Ovary (tissue), 9 donors: ENCODE results near the gene UTP4. TPM values are rescaled to one million over a fixed set of nuclear protein-coding genes. Genes with fewer than 3 reads are reported as not detected.
"Not testable (repeated sequence)": the region's sequence is repeated elsewhere in the genome, so short reads cannot be mapped to it uniquely, and the experiment has no call there.

Source experiments
- DNase-seq, 5 donors: peaks; one replicate each; pipeline ENCODE4 v3.0.0-alpha.2; 2019 to 2020
- H3K27ac ChIP-seq, 2 donors: fragments of 200-600 bp; one replicate each; pipeline versions ENCODE4 v1.5.1 to v1.8.0; 2019 to 2022
- H3K27me3 ChIP-seq: fragments of 200-600 bp; one replicate; pipeline ENCODE4 v1.8.0; 2022
- H3K36me3 ChIP-seq: fragments of 200-600 bp; sonication (generic); one replicate; pipeline ENCODE4 v1.5.1; 2019
- H3K4me1 ChIP-seq: one replicate; pipeline ENCODE4 v1.8.1; 2013; ENCODE audit warnings: mild to moderate bottlenecking, moderate library complexity; ENCODE audit not compliant: insufficient read depth
- H3K4me3 ChIP-seq: fragments of 200-600 bp; sonication (generic); one replicate; pipeline ENCODE4 v1.5.1; 2017
- H3K9me3 ChIP-seq, 2 donors: fragments of 200-600 bp in 1 of 2; sonication (generic) in 1 of 2; one replicate each; pipeline versions ENCODE4 v1.5.1 to v1.8.1; 2013 to 2019; ENCODE audit warnings: mild to moderate bottlenecking in 1 of 2, moderate library complexity in 1 of 2
- CTCF ChIP-seq, 3 donors: fragments of 450-650 bp in 2 of 3; fragments of 200-600 bp in 1 of 3; IDR thresholded peaks; one replicate each; pipeline versions ENCODE4 v1.5.1 to v1.8.0; 2016 to 2022; ENCODE audit warnings: antibody characterized with exemption in 3 of 3, mild to moderate bottlenecking in 1 of 3
- EP300 ChIP-seq: sonication (generic); formaldehyde crosslinking; IDR thresholded peaks from one replicate; pipeline ENCODE4 v1.6.1; 2017; ENCODE audit warnings: antibody characterized with exemption
- POLR2A ChIP-seq: fragments of 450-650 bp; IDR thresholded peaks from one replicate; pipeline ENCODE4 v1.6.1; 2017; ENCODE audit warnings: antibody characterized with exemption, mild to moderate bottlenecking, moderate library complexity
- WGBS, 3 donors: extraction: QIAGEN DNeasy Blood & Tissue Kit in 1 of 3; methylation state at CpG; one replicate each; pipeline versions ENCODE4 v1.1.5 to v1.1.7; 2013 to 2017; 5-methylcytosine and 5-hydroxymethylcytosine counted together
- intact Hi-C, 4 donors: fragments of 100-400 bp; cut with DNase I; formaldehyde crosslinking; loops; one replicate each; pipeline versions ENCODE4 v1.11.0 to v1.15.1; 2022 to 2023
- polyA plus RNA-seq, 2 donors: library from polyadenylated mRNA; stranded (reverse); fragments of 200-250 nt in 1 of 2; fragments of 350-450 nt in 1 of 2; fragmentation: Illumina TruSeq in 1 of 2; extraction: RNeasy Lipid Tissue Mini Kit (QIAGEN cat#74804) in 1 of 2; gene quantifications; one replicate each; pipeline ENCODE4 v1.2.3, GENCODE V29; 2013 to 2014
- total RNA-seq, 7 donors: library from RNA; depleted of rRNA in 2 of 7; stranded (reverse); fragments of >200 nt in 2 of 7; fragmentation: NEBNext Ultra II Directional in 3 of 7; extraction: Animal tissue kit (Norgen Biotek cat#: 25700) in 3 of 7; gene quantifications; one replicate each; pipeline versions ENCODE4 v1.1.0 to v1.2.4, GENCODE V29; 2016 to 2023
- donor health status: DM: no; HTN: no; CAD: no; lungs with moderate emphysema.
- donor health status: DM: no; HTN: no; CAD: no.
- donor health status: Bipolar disorder and iron deficiency.
- donor health status: DM: yes; HTN: yes; CAD: no.
- donor health status: DM: no; HTN: no; CAD: no.
- donor health status: DM: yes; HTN: yes; CAD: no.

The UTP4 gene
- total and polyA plus RNA-seq, 9 donors: 13.8 to 52.4 (median 40.2) TPM

- WGBS, 3 donors: 9 to 17% (median 10%) methylated on average over 4 of the region's 4 CpGs
- Histone ChIP-seq H3K27me3 (no peaks in the 10 kb centered on the region), H3K9me3 (no peaks in the 10 kb centered on the region), H3K4me3 (no peak overlapping the region), H3K27ac (peak overlapping the region in 1 of 2 donors; percentile 51), H3K36me3 (no peaks in the 10 kb centered on the region), H3K4me1 (peaks cover 3% of the 10 kb centered on the region)
- intact Hi-C loops: loop anchor here in 1 of 4 donors (5.0 kb wide), 1 partner anchor 142 kb away; no protein-coding TSS in a partner anchor
- TF ChIP-seq POLR2A: no peak
- no peak for TF ChIP-seq EP300
- TF ChIP-seq CTCF (IDR thresholded peaks at IDR 0.05): no peak
- no peak for DNase-seq
Measured at GRCh38 chr16:69145658-69146057, 13.2 kb downstream of the UTP4 start.

- H3K36me3 ChIP-seq: not testable (repeated sequence)
Measured at GRCh38 chr16:69149621-69150020, 17.2 kb downstream of the UTP4 start.

GRCh38 chr16:69150146-69150865, 17.9 kb downstream of the UTP4 start:
- peak in 3 of 5 donors; percentile 34 to 74 (median 46) for DNase-seq
- H3K4me1 ChIP-seq: peaks cover 3% of the 10 kb centered on the region
- TF ChIP-seq EP300 (no peak), CTCF (IDR thresholded peaks at IDR 0.05) (peak; percentile 40 to 86 (median 72))
- WGBS, 3 donors: 49 to 52% (median 51%) methylated on average over 16 of the region's 16 CpGs
- H3K4me3 ChIP-seq: no peak overlapping the region
- intact Hi-C loops: loop anchor here in 3 of 4 donors (2.0 to 5.0 kb wide), 2 partner anchors 136 to 137 kb away; no protein-coding TSS in a partner anchor
- no peaks in the 10 kb centered on the region for H3K9me3 ChIP-seq
- no peaks in the 10 kb centered on the region for H3K27me3 ChIP-seq
- no peak overlapping the region for H3K27ac ChIP-seq
- no peaks in the 10 kb centered on the region for H3K36me3 ChIP-seq

More at GRCh38 chr16:69149621-69150020, 17.2 kb downstream of the UTP4 start:
- intact Hi-C loops: loop anchor here (2.0 to 5.0 kb wide), 2 partner anchors 137 to 138 kb away; no protein-coding TSS in a partner anchor
- WGBS, 3 donors: 84 to 87% (median 86%) methylated on average over 9 of the region's 9 CpGs
- H3K27me3 ChIP-seq, H3K4me3 ChIP-seq, H3K9me3 ChIP-seq, H3K4me1 ChIP-seq, DNase-seq, H3K27ac ChIP-seq: not testable (repeated sequence)

- WGBS, 3 donors: 62 to 69% (median 67%) methylated on average over 3 of the region's 3 CpGs
- intact Hi-C loops: no loop called here
- no peak for DNase-seq
Measured at GRCh38 chr16:69157196-69157595, 24.7 kb downstream of the UTP4 start.

More at GRCh38 chr16:69157196-69157595, 24.7 kb downstream of the UTP4 start:
- Histone ChIP-seq H3K27ac (no peak overlapping the region), H3K4me1 (no peaks in the 10 kb centered on the region), H3K36me3 (no peaks in the 10 kb centered on the region), H3K4me3 (no peak overlapping the region), H3K9me3 (no peaks in the 10 kb centered on the region), H3K27me3 (no peaks in the 10 kb centered on the region)
- TF ChIP-seq CTCF (IDR thresholded peaks at IDR 0.05): no peak
- no peak for TF ChIP-seq EP300
- no peak for TF ChIP-seq POLR2A
